H1 (cell line): ENCODE measurements around the gene TMED3. TPM values are rescaled to one million over a fixed set of nuclear protein-coding genes. Genes with fewer than 3 reads are reported as not detected.
A peak's percentile ranks its signal among the peaks of the same experiment; 100 is the strongest.

Source experiments
- CTCF ChIA-PET: fragments of 300-600 bp; sonication (Branson Sonifier 250); formaldehyde crosslinking; loops from one replicate; lab custom pipeline; 2021; ENCODE audit not compliant: partially characterized antibody; lab: Charles Lee
- POLR2A ChIA-PET: fragments of 300-600 bp; sonication (Branson Sonifier 250); formaldehyde crosslinking; loops from one replicate; lab custom pipeline; 2021; ENCODE audit warnings: inconsistent platforms; ENCODE audit not compliant: partially characterized antibody; lab: Charles Lee
- DNase-seq, 2 experiments: peaks; one replicate each; pipeline versions ENCODE4 v3.0.0 to v3.0.0-alpha.2; 2010 to 2022; ENCODE audit warnings: low spot score in 2 of 2, low read depth in 1 of 2, mixed read lengths in 1 of 2
- FAIRE-seq: peaks from 2 replicates; lab custom pipeline; 2011; peaks lifted over from hg19 to GRCh38; lab: Jason Lieb, UNC
- H2AFZ ChIP-seq: 2 replicates; pipeline ENCODE4 v1.8.1; 2012; ENCODE audit warnings: low read length, inconsistent platforms
- H2AK5ac ChIP-seq: 2 replicates; pipeline ENCODE4 v1.6.1; 2013; ENCODE audit warnings: low read depth, low read length
- H2BK120ac ChIP-seq: replicated peaks from 2 replicates; pipeline ENCODE3; 2013; ENCODE audit warnings: low read depth, low read length, inconsistent platforms
- H2BK12ac ChIP-seq: 2 replicates; pipeline ENCODE4 v1.6.1; 2013; ENCODE audit warnings: low read depth, low read length
- H2BK15ac ChIP-seq: 2 replicates; pipeline ENCODE4 v1.6.1; 2013; ENCODE audit warnings: low read length
- H2BK20ac ChIP-seq: 2 replicates; pipeline ENCODE4 v1.6.1; 2013; ENCODE audit warnings: low read length
- H2BK5ac ChIP-seq: 2 replicates; pipeline ENCODE4 v1.6.1; 2013; ENCODE audit warnings: low read depth, low read length
- H3K14ac ChIP-seq: 2 replicates; pipeline ENCODE4 v1.6.1; 2013; ENCODE audit warnings: inconsistent platforms; ENCODE audit not compliant: insufficient read length
- H3K18ac ChIP-seq: 2 replicates; pipeline ENCODE4 v1.6.1; 2013; ENCODE audit warnings: low read length; ENCODE audit errors: extremely low read depth
- H3K23ac ChIP-seq: 2 replicates; pipeline ENCODE4 v1.6.1; 2013; ENCODE audit warnings: inconsistent platforms; ENCODE audit not compliant: insufficient read length
- H3K23me2 ChIP-seq: 2 replicates; pipeline ENCODE4 v1.6.1; 2013; ENCODE audit warnings: low read depth, low read length
- H3K27ac ChIP-seq: 2 replicates; pipeline ENCODE4 v1.6.1; 2011; ENCODE audit warnings: low read depth, low read length, inconsistent platforms
- H3K27me3 ChIP-seq, 4 experiments: replicated peaks in 1 of 4; 1 replicate in 1 of 4; 2 replicates in 3 of 4; pipeline versions ENCODE4 v1.6.1 to v1.8.1; 2011 to 2013; ENCODE audit warnings: low read length in 3 of 4, mild to moderate bottlenecking in 3 of 4, inconsistent platforms in 2 of 4, mixed read lengths in 2 of 4, moderate library complexity in 1 of 4; ENCODE audit not compliant: control insufficient read depth in 3 of 4, insufficient read depth in 3 of 4; ENCODE audit errors: extremely low read depth in 1 of 4
- H3K36me3 ChIP-seq, 4 experiments: 2 replicates each; pipeline versions ENCODE4 v1.6.1 to v1.8.1; 2011 to 2013; ENCODE audit warnings: mild to moderate bottlenecking in 4 of 4, low read length in 3 of 4, moderate library complexity in 2 of 4, control low read depth in 1 of 4, inconsistent platforms in 1 of 4; ENCODE audit not compliant: insufficient read depth in 4 of 4, control insufficient read depth in 2 of 4
- H3K4ac ChIP-seq: replicated peaks from 2 replicates; pipeline ENCODE3; 2013; ENCODE audit warnings: low read length, low read depth, mixed read lengths, inconsistent platforms; ENCODE audit not compliant: insufficient read length
- H3K4me1 ChIP-seq, 4 experiments: replicated peaks in 1 of 4; 1 replicate in 1 of 4; 2 replicates in 3 of 4; pipeline versions ENCODE4 v1.6.1 to v1.8.1; 2011 to 2013; ENCODE audit warnings: low read length in 3 of 4, inconsistent platforms in 2 of 4, mixed read lengths in 1 of 4; ENCODE audit not compliant: insufficient read depth in 4 of 4, control insufficient read depth in 3 of 4
- H3K4me2 ChIP-seq, 2 experiments: 2 replicates each; pipeline versions ENCODE4 v1.6.1 to v1.8.1; 2011 to 2013; ENCODE audit warnings: low read depth in 2 of 2, low read length in 2 of 2, control low read depth in 1 of 2, inconsistent platforms in 1 of 2, mild to moderate bottlenecking in 1 of 2; ENCODE audit not compliant: insufficient read depth in 1 of 2
- H3K4me3 ChIP-seq, 4 experiments: fragments of 200-600, 300-600 bp in 1 of 4; sonication (generic), shearing (Covaris generic), sonication (Bioruptor Twin) in 1 of 4; 2 replicates each; pipeline versions ENCODE4 v1.5.1 to v1.8.1; 2011 to 2016; ENCODE audit warnings: low read length in 4 of 4, low read depth in 3 of 4, control low read depth in 2 of 4, inconsistent platforms in 2 of 4, mild to moderate bottlenecking in 2 of 4, mixed read lengths in 1 of 4, moderate library complexity in 1 of 4; ENCODE audit not compliant: insufficient read depth in 2 of 4; ENCODE audit errors: extremely low read depth in 1 of 4
- H3K56ac ChIP-seq: replicated peaks from 2 replicates; pipeline ENCODE3; 2013; ENCODE audit warnings: low read depth, mild to moderate bottlenecking, mixed read lengths, low read length, inconsistent platforms; ENCODE audit not compliant: insufficient read length
- H3K79me1 ChIP-seq: 2 replicates; pipeline ENCODE4 v1.6.1; 2013; ENCODE audit warnings: low read depth, low read length, control low read depth
- H3K79me2 ChIP-seq, 2 experiments: 2 replicates each; pipeline versions ENCODE4 v1.6.1 to v1.8.1; 2012 to 2013; ENCODE audit warnings: low read length in 2 of 2, mild to moderate bottlenecking in 2 of 2, inconsistent platforms in 1 of 2; ENCODE audit not compliant: insufficient read depth in 2 of 2, control insufficient read depth in 1 of 2
- H3K9ac ChIP-seq, 4 experiments: replicated peaks in 1 of 4; 1 replicate in 1 of 4; 2 replicates in 3 of 4; pipeline versions ENCODE4 v1.6.1 to v1.8.1; 2011 to 2013; ENCODE audit warnings: low read depth in 3 of 4, low read length in 3 of 4, control low read depth in 2 of 4, mild to moderate bottlenecking in 2 of 4, moderate library complexity in 2 of 4, inconsistent platforms in 1 of 4; ENCODE audit errors: extremely low read depth in 1 of 4
- H3K9me3 ChIP-seq, 2 experiments: 2 replicates each; pipeline versions ENCODE4 v1.6.1 to v1.8.1; 2012 to 2013; ENCODE audit warnings: mild to moderate bottlenecking in 2 of 2, moderate library complexity in 2 of 2, control low read depth in 1 of 2, inconsistent platforms in 1 of 2, low read depth in 1 of 2, low read length in 1 of 2, mixed read lengths in 1 of 2; ENCODE audit not compliant: insufficient read depth in 2 of 2
- H4K20me1 ChIP-seq, 2 experiments: replicated peaks in 1 of 2; 2 replicates each; pipeline versions ENCODE3 to v1.8.1; 2011 to 2013; ENCODE audit warnings: inconsistent platforms in 2 of 2, low read length in 2 of 2, mild to moderate bottlenecking in 1 of 2; ENCODE audit not compliant: insufficient read depth in 2 of 2, control insufficient read depth in 1 of 2
- H4K5ac ChIP-seq: 2 replicates; pipeline ENCODE4 v1.6.1; 2013; ENCODE audit warnings: low read length, low read depth, mixed read lengths, inconsistent platforms; ENCODE audit not compliant: insufficient read length
- H4K8ac ChIP-seq: 2 replicates; pipeline ENCODE4 v1.8.0; 2013; ENCODE audit warnings: mild to moderate bottlenecking, moderate library complexity, low read length, inconsistent platforms; ENCODE audit not compliant: insufficient read depth; ENCODE audit errors: extremely low read depth
- H4K91ac ChIP-seq: replicated peaks from 2 replicates; pipeline ENCODE3; 2013; ENCODE audit warnings: low read length, mixed read lengths, inconsistent platforms; ENCODE audit not compliant: insufficient read length
- ASH2L ChIP-seq: fragments of 200-600, 300-600 bp; sonication (generic); IDR thresholded peaks from one replicate; pipeline ENCODE4 v1.7.1; 2017; ENCODE audit warnings: low read length
- BACH1 ChIP-seq: IDR thresholded peaks from 2 replicates; pipeline ENCODE4 v1.6.1; 2012; ENCODE audit warnings: low read length, improper control_type of control experiment
- CEBPB ChIP-seq: IDR thresholded peaks from 2 replicates; pipeline ENCODE4 v1.6.1; 2012; ENCODE audit warnings: low read depth, low read length
- CREB1 ChIP-seq: IDR thresholded peaks from 2 replicates; pipeline ENCODE4 v1.6.1; 2012; ENCODE audit warnings: inconsistent platforms
- HDAC2 ChIP-seq, 2 experiments: fragments of 300-600 bp in 1 of 2; sonication (generic) in 1 of 2; IDR thresholded peaks; 2 replicates each; pipeline ENCODE4 v1.6.1; 2011 to 2012; ENCODE audit warnings: low read depth in 2 of 2, low read length in 2 of 2, mild to moderate bottlenecking in 2 of 2, moderate library complexity in 2 of 2, borderline replicate concordance in 1 of 2, inconsistent platforms in 1 of 2
- MAFK ChIP-seq: IDR thresholded peaks from 2 replicates; pipeline ENCODE4 v1.6.1; 2012; ENCODE audit warnings: low read depth, mild to moderate bottlenecking, improper control_type of control experiment, low read length
- NANOG ChIP-seq: IDR thresholded peaks from 2 replicates; pipeline ENCODE4 v1.6.1; 2011; ENCODE audit warnings: low read length, low read depth, mild to moderate bottlenecking, inconsistent platforms; ENCODE audit not compliant: insufficient read depth, poor library complexity, severe bottlenecking
- POU5F1 ChIP-seq: IDR thresholded peaks from 2 replicates; pipeline ENCODE4 v1.6.1; 2011; ENCODE audit warnings: low read depth, mild to moderate bottlenecking, low read length, moderate library complexity
- SIN3A ChIP-seq, 2 experiments: IDR thresholded peaks in 1 of 2; conservative IDR thresholded peaks in 1 of 2; 2 replicates each; pipeline ENCODE4 v1.6.1; 2011 to 2012; ENCODE audit warnings: low read length in 2 of 2, improper control_type of control experiment in 1 of 2, low read depth in 1 of 2, mild to moderate bottlenecking in 1 of 2
- SRF ChIP-seq: IDR thresholded peaks from 2 replicates; pipeline ENCODE4 v1.6.1; 2011; ENCODE audit warnings: mild to moderate bottlenecking, low read depth, low read length, moderate library complexity
- WGBS, 2 experiments: shearing (Covaris generic) in 1 of 2; methylation state at CpG; one replicate each; pipeline versions ENCODE4 v1.1.6 to v1.1.7; 2013 to 2015; ENCODE audit warnings: low lambda C conversion rate in 2 of 2, mixed read lengths in 2 of 2, inconsistent platforms in 1 of 2, low coverage in 1 of 2, missing lambda C conversion rate in 1 of 2; ENCODE audit not compliant: insufficient replicate concordance in 2 of 2, insufficient coverage in 1 of 2, insufficient read length in 1 of 2; ENCODE audit errors: extremely low coverage in 1 of 2, missing lambda C conversion rate in 1 of 2; 5-methylcytosine and 5-hydroxymethylcytosine counted together
- polyA plus RNA-seq, 7 experiments: library from polyadenylated mRNA; depleted of rRNA in 3 of 7; stranded (reverse) in 5 of 7; unstranded in 2 of 7; fragments of >200 nt in 5 of 7; fragments of 200-250 nt in 2 of 7; gene quantifications; 1 replicate in 5 of 7; 2 replicates in 1 of 7; 4 replicates in 1 of 7; pipeline versions ENCODE4 v1.2.1 to v1.2.3, GENCODE V29; 2011 to 2013; ENCODE audit warnings: missing spikeins in 2 of 7, mixed read lengths in 2 of 7
- total RNA-seq: library from RNA; stranded (reverse); fragmentation: NEBNext Ultra II Directional; extraction: Animal tissue kit (Norgen Biotek cat#: 25700); gene quantifications from 2 replicates; pipeline ENCODE4 v1.2.1, GENCODE V29; 2021
- TF ChIP-seq, protein P1 (sequence below): IDR thresholded peaks from 2 replicates; pipeline ENCODE4 v1.6.1; 2012; ENCODE audit warnings: low read length, inconsistent platforms

TMED3 gene
- total and polyA plus RNA-seq, 2 of the 8 experiments (the other 6 are each of a cell fraction or from before 2014, with no cell fraction given), result 50.2 to 110 TPM

DNA sequence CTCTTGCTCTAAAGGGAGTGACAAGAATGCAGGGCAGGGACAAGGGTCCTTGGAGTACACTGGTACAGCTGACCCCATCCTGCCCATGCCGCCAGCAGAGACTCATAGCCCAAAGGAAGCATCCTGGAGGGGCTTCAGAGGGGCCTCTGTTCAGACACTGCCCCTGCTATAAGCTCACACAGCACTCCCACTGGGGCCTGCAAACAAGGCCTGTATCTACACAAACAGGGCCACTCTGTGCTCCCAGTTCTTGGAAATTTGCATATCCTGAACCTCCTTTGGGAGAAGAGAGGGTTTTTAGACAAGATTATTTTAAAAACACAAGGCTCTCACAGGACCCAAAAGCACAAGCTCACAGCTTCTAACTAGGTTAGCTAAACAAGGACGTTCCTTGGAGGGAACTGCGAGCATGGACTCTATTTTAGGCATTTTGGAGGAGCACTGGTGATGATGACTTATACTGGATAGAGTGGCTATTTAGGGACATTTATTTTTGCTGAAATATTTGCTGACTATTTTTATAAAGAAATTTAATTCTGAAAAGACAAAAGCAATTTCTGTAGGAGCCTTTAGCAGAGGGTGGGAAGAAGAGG lies 44.8 kb upstream of the TMED3 start:
- Histone ChIP-seq H2BK5ac (no peak overlapping the region), H3K9ac (no peak overlapping the region), H3K27me3 (no peaks in the 10 kb centered on the region), H3K79me2 (no peaks in the 10 kb centered on the region), H2BK20ac (no peak overlapping the region), H4K91ac (no peak overlapping the region), H3K4me3 (no peak overlapping the region), H3K18ac (no peak overlapping the region), H3K56ac (no peak overlapping the region), H2BK12ac (no peak overlapping the region), H3K23me2 (no peaks in the 10 kb centered on the region), H3K23ac (no peak overlapping the region), H2BK15ac (no peak overlapping the region), H3K4me2 (no peak overlapping the region), H4K5ac (no peak overlapping the region), H4K8ac (no peak overlapping the region), H3K4ac (no peak overlapping the region), H3K27ac (no peak overlapping the region), H3K9me3 (no peaks in the 10 kb centered on the region), H3K36me3 (no peaks in the 10 kb centered on the region), H2BK120ac (no peak overlapping the region), H2AK5ac (no peak overlapping the region), H3K79me1 (no peaks in the 10 kb centered on the region), H3K4me1 (no peaks in the 10 kb centered on the region; a peak in 1 of 7 replicates), H4K20me1 (no peaks in the 10 kb centered on the region), H2AFZ (peak overlapping the region; percentile 89), H3K14ac (no peak overlapping the region)
- 81% methylated on average over 3 of the region's 3 CpGs; no CpG with 5 or more reads in 1 of the 2 experiments for WGBS, 2 experiments
- FAIRE-seq (no peak), DNase-seq (no peak)
- TF ChIP-seq BACH1 (no peak), CREB1 (no peak), POU5F1 (no peak), HDAC2 (IDR thresholded peaks at IDR 0.05; ENCODE audit: borderline replicate concordance in 1 of 2, low read depth in 2 of 2, low read length in 2 of 2) (no peak), ASH2L (no peak), CEBPB (no peak), NANOG (no peak), SIN3A (conservative IDR thresholded peaks at IDR 0.05 in 1 of 2, IDR thresholded peaks at IDR 0.05 in 1 of 2; ENCODE audit: low read depth in 1 of 2, low read length in 2 of 2) (no peak), MAFK (no peak), SRF (no peak)
- TF ChIP-seq, protein P1, sequence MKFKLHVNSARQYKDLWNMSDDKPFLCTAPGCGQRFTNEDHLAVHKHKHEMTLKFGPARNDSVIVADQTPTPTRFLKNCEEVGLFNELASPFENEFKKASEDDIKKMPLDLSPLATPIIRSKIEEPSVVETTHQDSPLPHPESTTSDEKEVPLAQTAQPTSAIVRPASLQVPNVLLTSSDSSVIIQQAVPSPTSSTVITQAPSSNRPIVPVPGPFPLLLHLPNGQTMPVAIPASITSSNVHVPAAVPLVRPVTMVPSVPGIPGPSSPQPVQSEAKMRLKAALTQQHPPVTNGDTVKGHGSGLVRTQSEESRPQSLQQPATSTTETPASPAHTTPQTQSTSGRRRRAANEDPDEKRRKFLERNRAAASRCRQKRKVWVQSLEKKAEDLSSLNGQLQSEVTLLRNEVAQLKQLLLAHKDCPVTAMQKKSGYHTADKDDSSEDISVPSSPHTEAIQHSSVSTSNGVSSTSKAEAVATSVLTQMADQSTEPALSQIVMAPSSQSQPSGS, result no peak
- CTCF ChIA-PET, result interaction anchor here (0.5 to 1.5 kb wide), 5 partner anchors 10 to 81 kb away, joined by 3 to 5 read pairs (median 4); no protein-coding TSS in a partner anchor
- POLR2A ChIA-PET, result no interaction called here
